Neural crest cell (in vitro differentiated cells): Measurements from ENCODE around the gene GFRA4. TPM values are rescaled to one million over a fixed set of nuclear protein-coding genes. Genes with fewer than 3 reads are reported as not detected.

Experiments used
- DNase-seq: peaks from one replicate; pipeline ENCODE4 v3.0.0; 2021; ENCODE audit warnings: low read depth, mixed read lengths, low spot score
- H3K27ac Mint-ChIP-seq: one replicate; pipeline ENCODE4 v1.8.0; 2021; ENCODE audit warnings: mild to moderate bottlenecking, mixed read lengths; ENCODE audit not compliant: unreplicated experiment
- H3K27me3 Mint-ChIP-seq: 2 replicates; pipeline ENCODE4 v1.8.0; 2021; ENCODE audit warnings: low read depth, mild to moderate bottlenecking, mixed read lengths
- H3K36me3 Mint-ChIP-seq: 2 replicates; pipeline ENCODE4 v1.8.0; 2021; ENCODE audit warnings: low read depth, mild to moderate bottlenecking, mixed read lengths
- H3K4me1 Mint-ChIP-seq: 2 replicates; pipeline ENCODE4 v1.8.0; 2021; ENCODE audit warnings: mixed read lengths
- H3K4me3 Mint-ChIP-seq: one replicate; pipeline ENCODE4 v1.8.0; 2021; ENCODE audit warnings: mild to moderate bottlenecking, mixed read lengths
- H3K9me3 Mint-ChIP-seq: 2 replicates; pipeline ENCODE4 v1.8.0; 2021; ENCODE audit warnings: mixed read lengths
- total RNA-seq: library from RNA; stranded (reverse); gene quantifications from 2 replicates; pipeline ENCODE4 v1.2.1, GENCODE V29; 2021
- TF ChIP-seq, protein P1 (sequence below): fragments of 200-600 bp; sonication (generic); conservative IDR thresholded peaks from 2 replicates; pipeline ENCODE4 v1.5.0; 2021; ENCODE audit warnings: antibody characterized with exemption, mild to moderate bottlenecking

GFRA4 gene
- total RNA-seq, 1 donor from 2014 or later: not detected

DNA sequence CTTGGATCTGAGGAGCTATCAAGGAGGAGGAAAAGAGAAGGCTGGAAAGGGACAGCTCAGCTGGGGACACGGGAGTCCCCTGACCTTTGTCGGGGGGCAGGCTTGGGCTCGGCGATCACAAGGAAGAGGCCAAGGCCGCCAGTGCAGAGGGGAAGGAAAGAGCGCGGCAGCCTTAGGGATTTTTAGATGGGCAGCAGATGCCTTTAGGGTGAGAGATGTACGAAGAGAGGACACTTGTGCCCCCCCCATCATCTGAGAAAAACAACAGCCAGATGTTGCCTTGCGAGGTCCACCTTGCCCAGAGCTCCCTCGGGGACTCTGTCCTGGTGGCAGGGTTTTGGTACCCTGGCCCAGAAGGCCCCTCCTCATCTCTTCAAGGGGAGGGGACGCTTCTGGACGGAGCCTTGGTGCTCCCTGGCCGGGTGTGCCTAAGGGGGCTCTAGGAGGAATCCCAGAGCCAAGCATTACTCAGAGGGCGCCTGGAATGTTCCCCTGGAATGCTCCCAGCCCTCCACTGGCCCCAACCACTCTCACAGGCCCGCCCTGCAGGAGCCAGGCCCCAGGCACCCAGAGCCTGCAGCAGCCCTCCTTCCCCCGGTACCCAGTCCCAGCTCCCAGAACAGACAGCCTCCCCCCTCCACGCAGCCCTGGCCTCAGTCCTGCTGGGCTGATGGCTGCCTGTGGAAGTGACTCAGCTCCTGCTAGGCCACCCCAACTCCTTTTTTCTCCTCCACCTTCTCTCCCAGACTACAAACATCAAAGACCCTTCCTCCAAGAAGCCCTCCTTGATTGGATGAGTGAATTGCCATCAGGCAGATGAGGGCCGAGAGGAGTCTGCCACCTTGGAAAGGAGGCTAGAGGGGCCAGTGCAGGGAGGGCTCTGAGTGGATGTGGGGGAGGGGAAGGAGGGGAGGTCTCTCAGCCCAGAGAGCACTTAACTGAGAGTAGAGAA, 16.8 kb upstream of the GFRA4 start:
- H3K9me3 Mint-ChIP-seq: no peaks in the 10 kb centered on the region
- no peak for DNase-seq
- no peak overlapping the region for H3K4me3 Mint-ChIP-seq
- no peak overlapping the region for H3K27ac Mint-ChIP-seq
- peaks cover 14% of the 10 kb centered on the region for H3K4me1 Mint-ChIP-seq
- H3K36me3 Mint-ChIP-seq: no peaks in the 10 kb centered on the region
- TF ChIP-seq, protein P1, sequence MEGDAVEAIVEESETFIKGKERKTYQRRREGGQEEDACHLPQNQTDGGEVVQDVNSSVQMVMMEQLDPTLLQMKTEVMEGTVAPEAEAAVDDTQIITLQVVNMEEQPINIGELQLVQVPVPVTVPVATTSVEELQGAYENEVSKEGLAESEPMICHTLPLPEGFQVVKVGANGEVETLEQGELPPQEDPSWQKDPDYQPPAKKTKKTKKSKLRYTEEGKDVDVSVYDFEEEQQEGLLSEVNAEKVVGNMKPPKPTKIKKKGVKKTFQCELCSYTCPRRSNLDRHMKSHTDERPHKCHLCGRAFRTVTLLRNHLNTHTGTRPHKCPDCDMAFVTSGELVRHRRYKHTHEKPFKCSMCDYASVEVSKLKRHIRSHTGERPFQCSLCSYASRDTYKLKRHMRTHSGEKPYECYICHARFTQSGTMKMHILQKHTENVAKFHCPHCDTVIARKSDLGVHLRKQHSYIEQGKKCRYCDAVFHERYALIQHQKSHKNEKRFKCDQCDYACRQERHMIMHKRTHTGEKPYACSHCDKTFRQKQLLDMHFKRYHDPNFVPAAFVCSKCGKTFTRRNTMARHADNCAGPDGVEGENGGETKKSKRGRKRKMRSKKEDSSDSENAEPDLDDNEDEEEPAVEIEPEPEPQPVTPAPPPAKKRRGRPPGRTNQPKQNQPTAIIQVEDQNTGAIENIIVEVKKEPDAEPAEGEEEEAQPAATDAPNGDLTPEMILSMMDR: no peak
- H3K27me3 Mint-ChIP-seq: peaks cover 63% of the 10 kb centered on the region

GRCh38 chr20:3678856-3679720, 15.9 kb upstream of the GFRA4 start:
- no peak overlapping the region for H3K27ac Mint-ChIP-seq
- DNase-seq: no peak
- peaks cover 64% of the 10 kb centered on the region for H3K27me3 Mint-ChIP-seq

GRCh38 chr20:3678198-3678597, 15.0 kb upstream of the GFRA4 start:
- Mint-ChIP-seq H3K4me1 (peaks cover 9% of the 10 kb centered on the region), H3K9me3 (no peaks in the 10 kb centered on the region), H3K36me3 (no peaks in the 10 kb centered on the region), H3K27ac (no peak overlapping the region), H3K4me3 (no peak overlapping the region), H3K27me3 (peaks cover 61% of the 10 kb centered on the region)
- no peak for DNase-seq
- TF ChIP-seq, protein P1: no peak

More at GRCh38 chr20:3678856-3679720, 15.9 kb upstream of the GFRA4 start:
- Mint-ChIP-seq H3K4me1 (peaks cover 9% of the 10 kb centered on the region), H3K4me3 (no peak overlapping the region), H3K36me3 (no peaks in the 10 kb centered on the region), H3K9me3 (no peaks in the 10 kb centered on the region)
- TF ChIP-seq, protein P1: no peak

GRCh38 chr20:3677733-3678132, 14.5 kb upstream of the GFRA4 start:
- peaks cover 9% of the 10 kb centered on the region for H3K4me1 Mint-ChIP-seq
- H3K27ac Mint-ChIP-seq: no peak overlapping the region
- no peak overlapping the region for H3K4me3 Mint-ChIP-seq
- H3K36me3 Mint-ChIP-seq: no peaks in the 10 kb centered on the region
- TF ChIP-seq, protein P1: no peak
- H3K9me3 Mint-ChIP-seq: no peaks in the 10 kb centered on the region
- DNase-seq: no peak
- peaks cover 60% of the 10 kb centered on the region for H3K27me3 Mint-ChIP-seq
